ENCODE data around the gene TSPAN14.

- TF ChIP-seq CTCF (IDR thresholded peaks at IDR 0.05; ENCODE audit: low read depth, low read length), result no peak
- no peak for TF ChIP-seq POLR2A (IDR thresholded peaks at IDR 0.05; ENCODE audit: extremely low read depth, insufficient read length)
These were observed 117.2 kb downstream of the TSPAN14 start for GRCh38 chr10:80571352-80571751.

All from NB4 (cell line).